ENCODE data around the gene C3AR1.
"Not testable (repeated sequence)": the region's sequence is repeated elsewhere in the genome, so short reads cannot be mapped to it uniquely, and the experiment has no call there.

The C3AR1 gene

GRCh38 chr12:8057306-8057705 is 8.9 kb downstream of the C3AR1 start:
- DNase-seq = no peak

GRCh38 chr12:8054816-8055215 is 11.3 kb downstream of the C3AR1 start:
- no peak for DNase-seq

- DNase-seq = no peak
These were observed 13.5 kb downstream of the C3AR1 start for GRCh38 chr12:8052679-8053078.

- no peak for DNase-seq
These were observed 15.4 kb downstream of the C3AR1 start for GRCh38 chr12:8050600-8051250.

GRCh38 chr12:8048906-8049305 is 17.3 kb downstream of the C3AR1 start:
- no peak for DNase-seq

- no peak for DNase-seq
These were observed 18.3 kb downstream of the C3AR1 start for GRCh38 chr12:8047842-8048241.

GRCh38 chr12:8045952-8046944 is 19.9 kb downstream of the C3AR1 start:
- DNase-seq = peak; percentile 87

GRCh38 chr12:8040791-8041190 is 25.4 kb downstream of the C3AR1 start:
- DNase-seq = no peak

- DNase-seq = peak in 1 of 2 donors; percentile 35
These were observed 27.5 kb downstream of the C3AR1 start for GRCh38 chr12:8038659-8039114.

- peak in 1 of 2 donors; percentile 14 for DNase-seq
These were observed 28.2 kb downstream of the C3AR1 start for GRCh38 chr12:8037947-8038346.

- no peak for DNase-seq
These were observed 29.0 kb downstream of the C3AR1 start for GRCh38 chr12:8037046-8037663.

- no peak for DNase-seq
These were observed 29.8 kb downstream of the C3AR1 start for GRCh38 chr12:8036346-8036745.

- DNase-seq = no peak
These were observed 30.6 kb downstream of the C3AR1 start for GRCh38 chr12:8035440-8036010.

- DNase-seq = no peak
These were observed 31.4 kb downstream of the C3AR1 start for GRCh38 chr12:8034802-8035201.

- DNase-seq = peak; percentile 56 to 58
These were observed 32.8 kb downstream of the C3AR1 start for GRCh38 chr12:8033153-8034044.

GRCh38 chr12:8032242-8033152 is 33.7 kb downstream of the C3AR1 start, which contains the start of gene FOXJ2:
TSS of gene FOXJ2 (plus strand) at chr12:8032716. CDS start at chr12:8039833, 7,117 bp downstream.
- DNase-seq = peak; percentile 81

GRCh38 chr12:8031872-8032241 is 34.3 kb downstream of the C3AR1 start:
- DNase-seq = no peak

- not testable (repeated sequence) for DNase-seq
These were observed 35.1 kb downstream of the C3AR1 start for GRCh38 chr12:8031017-8031416.

GRCh38 chr12:8030189-8030588 is 36.0 kb downstream of the C3AR1 start:
- no peak for DNase-seq

GRCh38 chr12:8028267-8028666 is 37.9 kb downstream of the C3AR1 start:
- no peak for DNase-seq

- DNase-seq = no peak
These were observed 38.3 kb downstream of the C3AR1 start for GRCh38 chr12:8027856-8028255.

Data from stimulated activated CD4-positive, alpha-beta T cell treated with anti-CD3 and anti-CD28 coated beads, Interleukin-2, amount 100 ng/mL, for 24 hours (primary cell).